NCI-H2029 (cell line): ENCODE data around the gene RIC8B.

Experiments used
- DNase-seq: peaks from one replicate; lab custom pipeline; 2025; lab: John Stamatoyannopoulos, UW

The RIC8B gene

GRCh38 chr12:106758349-106759110 lies 16.0 kb upstream of the RIC8B start:
- no peak for DNase-seq

- no peak for DNase-seq
Measured at GRCh38 chr12:106759526-106760183, 14.8 kb upstream of the RIC8B start.

GRCh38 chr12:106760184-106760531 lies 14.3 kb upstream of the RIC8B start:
- DNase-seq = no peak

- DNase-seq = no peak
Measured at GRCh38 chr12:106764220-106764619, 10.3 kb upstream of the RIC8B start.

GRCh38 chr12:106764738-106765137 lies 9.7 kb upstream of the RIC8B start:
- DNase-seq = no peak

- no peak for DNase-seq
Measured at GRCh38 chr12:106766393-106766826, 8.1 kb upstream of the RIC8B start.

GRCh38 chr12:106767206-106767605 lies 7.3 kb upstream of the RIC8B start:
- DNase-seq = no peak

GRCh38 chr12:106767954-106768822 lies 6.3 kb upstream of the RIC8B start:
- no peak for DNase-seq

- no peak for DNase-seq
Measured at GRCh38 chr12:106769078-106769477, 5.4 kb upstream of the RIC8B start.

- no peak for DNase-seq
Measured at GRCh38 chr12:106769546-106769945, 4.9 kb upstream of the RIC8B start.

GRCh38 chr12:106771425-106771824 lies 3.1 kb upstream of the RIC8B start:
- DNase-seq = no peak

GRCh38 chr12:106773286-106774004 lies 1.0 kb upstream of the RIC8B start:
- no peak for DNase-seq

GRCh38 chr12:106774808-106775524 lies 484 bp downstream of the RIC8B start:
- no peak for DNase-seq

GRCh38 chr12:106776897-106777296 lies 2.4 kb downstream of the RIC8B start:
- DNase-seq = no peak

- no peak for DNase-seq
Measured at GRCh38 chr12:106780010-106780631, 5.6 kb downstream of the RIC8B start.

- no peak for DNase-seq
Measured at GRCh38 chr12:106782619-106783018, 8.1 kb downstream of the RIC8B start.

GRCh38 chr12:106783515-106783914 lies 9.0 kb downstream of the RIC8B start:
- DNase-seq = no peak

- DNase-seq = no peak
Measured at GRCh38 chr12:106790020-106790419, 15.5 kb downstream of the RIC8B start.

GRCh38 chr12:106791531-106791930 lies 17.0 kb downstream of the RIC8B start:
- no peak for DNase-seq

- no peak for DNase-seq
Measured at GRCh38 chr12:106794369-106794768, 19.9 kb downstream of the RIC8B start.

- DNase-seq = no peak
Measured at GRCh38 chr12:106801167-106801708, 26.8 kb downstream of the RIC8B start.
